Subcutaneous adipose tissue (tissue), 4 donors: ENCODE measurements around the gene ZIC2. TPM values are rescaled to one million over a fixed set of nuclear protein-coding genes. Genes with fewer than 3 reads are reported as not detected.

Experiments used
- CTCF ChIP-seq: fragments of 450-650 bp; IDR thresholded peaks from one replicate; pipeline ENCODE4 v1.5.1; 2016; ENCODE audit warnings: low read depth, mild to moderate bottlenecking, control low read depth, antibody characterized with exemption, moderate library complexity
- total RNA-seq, 4 donors: library from RNA; depleted of rRNA; stranded (reverse); fragments of >200 nt; gene quantifications; one replicate each; pipeline ENCODE4 v1.1.0, GENCODE V29; 2016

Gene ZIC2
- total RNA-seq, 4 donors from 2014 or later = not detected

- TF ChIP-seq CTCF = no peak
These were observed 5.8 kb downstream of the ZIC2 start for GRCh38 chr13:99987154-99988019.

GRCh38 chr13:99988529-99989275 lies 7.1 kb downstream of the ZIC2 start:
- TF ChIP-seq CTCF = no peak

GRCh38 chr13:99989276-99990125 lies 7.9 kb downstream of the ZIC2 start:
- TF ChIP-seq CTCF = no peak

- TF ChIP-seq CTCF = no peak
These were observed 8.8 kb downstream of the ZIC2 start for GRCh38 chr13:99990126-99990977.

- TF ChIP-seq CTCF = no peak
These were observed 9.6 kb downstream of the ZIC2 start for GRCh38 chr13:99991013-99991827.
